ENCODE data around the gene SDR39U1.
"Not testable (repeated sequence)": the region's sequence is repeated elsewhere in the genome, so short reads cannot be mapped to it uniquely, and the experiment has no call there.

DNA sequence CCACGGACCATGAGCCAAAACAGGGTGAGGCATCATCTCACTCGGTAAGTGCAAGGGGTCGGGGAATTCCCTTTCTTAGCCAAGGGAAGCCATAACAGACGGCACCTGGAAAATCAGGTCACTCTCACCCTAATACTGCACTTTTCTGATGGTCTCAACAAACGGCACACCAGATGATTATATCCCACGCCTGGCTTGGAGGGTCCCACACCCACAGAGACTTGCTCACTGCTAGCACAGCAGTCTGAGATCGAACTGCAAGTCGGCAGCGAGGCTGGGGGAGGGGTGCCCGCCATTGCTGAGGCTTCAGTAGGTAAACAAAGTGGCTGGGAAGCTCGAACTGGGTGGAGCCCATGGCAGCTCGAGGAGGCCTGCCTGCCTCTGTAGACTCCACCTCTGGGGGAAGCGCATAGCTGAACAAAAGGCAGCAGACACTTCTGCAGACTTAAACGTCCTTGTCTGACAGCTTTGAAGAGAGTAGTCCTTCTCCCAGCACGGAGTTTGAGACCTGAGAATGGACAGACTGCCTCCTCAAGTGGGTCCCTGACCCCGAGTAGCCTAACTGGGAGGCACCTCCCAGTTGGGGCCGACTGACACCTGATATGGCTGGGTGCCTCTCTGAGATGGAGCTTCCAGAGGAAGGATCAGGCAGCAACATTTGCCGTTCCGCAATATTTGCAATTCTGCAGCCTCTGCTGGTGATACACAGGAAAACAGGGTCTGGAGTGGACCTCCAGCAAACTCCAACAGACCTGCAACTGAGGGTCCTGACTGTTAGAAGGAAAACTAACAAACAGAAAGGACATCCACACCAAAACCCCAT is 49.2 kb upstream of the SDR39U1 start:
- TF ChIP-seq, protein P1, sequence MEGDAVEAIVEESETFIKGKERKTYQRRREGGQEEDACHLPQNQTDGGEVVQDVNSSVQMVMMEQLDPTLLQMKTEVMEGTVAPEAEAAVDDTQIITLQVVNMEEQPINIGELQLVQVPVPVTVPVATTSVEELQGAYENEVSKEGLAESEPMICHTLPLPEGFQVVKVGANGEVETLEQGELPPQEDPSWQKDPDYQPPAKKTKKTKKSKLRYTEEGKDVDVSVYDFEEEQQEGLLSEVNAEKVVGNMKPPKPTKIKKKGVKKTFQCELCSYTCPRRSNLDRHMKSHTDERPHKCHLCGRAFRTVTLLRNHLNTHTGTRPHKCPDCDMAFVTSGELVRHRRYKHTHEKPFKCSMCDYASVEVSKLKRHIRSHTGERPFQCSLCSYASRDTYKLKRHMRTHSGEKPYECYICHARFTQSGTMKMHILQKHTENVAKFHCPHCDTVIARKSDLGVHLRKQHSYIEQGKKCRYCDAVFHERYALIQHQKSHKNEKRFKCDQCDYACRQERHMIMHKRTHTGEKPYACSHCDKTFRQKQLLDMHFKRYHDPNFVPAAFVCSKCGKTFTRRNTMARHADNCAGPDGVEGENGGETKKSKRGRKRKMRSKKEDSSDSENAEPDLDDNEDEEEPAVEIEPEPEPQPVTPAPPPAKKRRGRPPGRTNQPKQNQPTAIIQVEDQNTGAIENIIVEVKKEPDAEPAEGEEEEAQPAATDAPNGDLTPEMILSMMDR (IDR thresholded peaks at IDR 0.05) = not testable (repeated sequence)
- not testable (repeated sequence) for TF ChIP-seq POLR2A (IDR thresholded peaks at IDR 0.05)

All from thyroid gland (tissue), 4 donors.